ENCODE measurements around the gene TTC34.

TTC34 gene

GRCh38 chr1:2791027-2791760, 10.3 kb downstream of the TTC34 start:
- H3K4me1 ChIP-seq (ENCODE audit: control insufficient read depth in 1 of 2, insufficient read depth in 1 of 2, low read depth in 1 of 2, low read length in 1 of 2): peaks cover 0 to 10% of the 10 kb centered on the region in 2 experiments
- peaks cover 61% of the 10 kb centered on the region for H3K27me3 ChIP-seq
- no peak overlapping the region for H3K27ac ChIP-seq
- H3K4me3 ChIP-seq (ENCODE audit: low read depth in 1 of 2, low read length in 1 of 2): no peak overlapping the region
- peaks cover 6% of the 10 kb centered on the region for H3K9me3 ChIP-seq
- TF ChIP-seq, protein P1, sequence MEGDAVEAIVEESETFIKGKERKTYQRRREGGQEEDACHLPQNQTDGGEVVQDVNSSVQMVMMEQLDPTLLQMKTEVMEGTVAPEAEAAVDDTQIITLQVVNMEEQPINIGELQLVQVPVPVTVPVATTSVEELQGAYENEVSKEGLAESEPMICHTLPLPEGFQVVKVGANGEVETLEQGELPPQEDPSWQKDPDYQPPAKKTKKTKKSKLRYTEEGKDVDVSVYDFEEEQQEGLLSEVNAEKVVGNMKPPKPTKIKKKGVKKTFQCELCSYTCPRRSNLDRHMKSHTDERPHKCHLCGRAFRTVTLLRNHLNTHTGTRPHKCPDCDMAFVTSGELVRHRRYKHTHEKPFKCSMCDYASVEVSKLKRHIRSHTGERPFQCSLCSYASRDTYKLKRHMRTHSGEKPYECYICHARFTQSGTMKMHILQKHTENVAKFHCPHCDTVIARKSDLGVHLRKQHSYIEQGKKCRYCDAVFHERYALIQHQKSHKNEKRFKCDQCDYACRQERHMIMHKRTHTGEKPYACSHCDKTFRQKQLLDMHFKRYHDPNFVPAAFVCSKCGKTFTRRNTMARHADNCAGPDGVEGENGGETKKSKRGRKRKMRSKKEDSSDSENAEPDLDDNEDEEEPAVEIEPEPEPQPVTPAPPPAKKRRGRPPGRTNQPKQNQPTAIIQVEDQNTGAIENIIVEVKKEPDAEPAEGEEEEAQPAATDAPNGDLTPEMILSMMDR (IDR thresholded peaks at IDR 0.05): no peak
- no peaks in the 10 kb centered on the region for H3K36me3 ChIP-seq

- no peak overlapping the region for H3K27ac ChIP-seq
- H3K36me3 ChIP-seq: no peaks in the 10 kb centered on the region
- H3K4me1 ChIP-seq (ENCODE audit: control insufficient read depth in 1 of 2, insufficient read depth in 1 of 2, low read depth in 1 of 2, low read length in 1 of 2): peaks cover 0 to 10% of the 10 kb centered on the region in 2 experiments
- peaks cover 6% of the 10 kb centered on the region for H3K9me3 ChIP-seq
- TF ChIP-seq, protein P1 (IDR thresholded peaks at IDR 0.05): no peak
- peaks cover 61% of the 10 kb centered on the region for H3K27me3 ChIP-seq
- no peak overlapping the region for H3K4me3 ChIP-seq (ENCODE audit: low read depth in 1 of 2, low read length in 1 of 2)
Measured at GRCh38 chr1:2789986-2790581, 11.4 kb downstream of the TTC34 start.

- Histone ChIP-seq H3K4me3 (ENCODE audit: low read depth in 1 of 2, low read length in 1 of 2) (no peak overlapping the region), H3K4me1 (ENCODE audit: control insufficient read depth in 1 of 2, insufficient read depth in 1 of 2, low read depth in 1 of 2, low read length in 1 of 2) (peaks cover 0 to 10% of the 10 kb centered on the region in 2 experiments), H3K27me3 (peaks cover 61% of the 10 kb centered on the region), H3K9me3 (peaks cover 6% of the 10 kb centered on the region), H3K27ac (no peak overlapping the region), H3K36me3 (no peaks in the 10 kb centered on the region)
- TF ChIP-seq, protein P1 (IDR thresholded peaks at IDR 0.05): no peak
Measured at GRCh38 chr1:2789164-2789985, 12.1 kb downstream of the TTC34 start.

DNA sequence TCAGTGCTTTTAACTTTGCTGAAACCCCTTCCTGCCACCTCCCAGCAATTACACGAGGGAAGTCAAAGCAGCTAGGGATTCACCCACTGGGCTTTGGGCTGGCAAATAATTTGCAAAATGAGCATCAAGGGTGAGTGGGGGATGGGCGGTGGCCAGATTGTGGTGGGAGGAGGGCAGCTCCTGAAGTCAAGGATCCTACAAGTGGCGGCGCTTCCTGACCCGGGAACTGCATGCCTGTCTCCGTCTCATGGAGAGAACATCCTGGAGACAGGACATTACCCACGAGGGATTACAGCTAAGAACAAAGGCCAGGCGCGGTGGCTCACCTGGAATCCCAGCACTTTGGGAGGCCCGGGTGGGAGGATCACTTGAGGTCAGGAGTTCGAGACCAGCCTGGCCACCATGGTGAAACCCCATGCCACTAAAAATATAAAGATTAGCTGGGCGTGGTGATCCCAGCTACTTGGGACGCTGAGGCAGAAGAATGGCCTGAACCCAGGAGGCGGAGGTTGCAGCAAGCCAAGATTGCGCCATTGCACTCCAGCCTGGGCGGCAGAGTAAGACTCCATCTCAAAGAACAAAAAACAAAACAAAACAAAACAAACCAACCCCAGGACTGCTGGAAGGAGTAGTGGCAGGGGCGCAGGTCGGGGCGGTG, 12.9 kb downstream of the TTC34 start:
- TF ChIP-seq, protein P1 (IDR thresholded peaks at IDR 0.05): no peak
- H3K4me1 ChIP-seq (ENCODE audit: control insufficient read depth in 1 of 2, insufficient read depth in 1 of 2, low read depth in 1 of 2, low read length in 1 of 2): peaks cover 0 to 10% of the 10 kb centered on the region in 2 experiments

DNA sequence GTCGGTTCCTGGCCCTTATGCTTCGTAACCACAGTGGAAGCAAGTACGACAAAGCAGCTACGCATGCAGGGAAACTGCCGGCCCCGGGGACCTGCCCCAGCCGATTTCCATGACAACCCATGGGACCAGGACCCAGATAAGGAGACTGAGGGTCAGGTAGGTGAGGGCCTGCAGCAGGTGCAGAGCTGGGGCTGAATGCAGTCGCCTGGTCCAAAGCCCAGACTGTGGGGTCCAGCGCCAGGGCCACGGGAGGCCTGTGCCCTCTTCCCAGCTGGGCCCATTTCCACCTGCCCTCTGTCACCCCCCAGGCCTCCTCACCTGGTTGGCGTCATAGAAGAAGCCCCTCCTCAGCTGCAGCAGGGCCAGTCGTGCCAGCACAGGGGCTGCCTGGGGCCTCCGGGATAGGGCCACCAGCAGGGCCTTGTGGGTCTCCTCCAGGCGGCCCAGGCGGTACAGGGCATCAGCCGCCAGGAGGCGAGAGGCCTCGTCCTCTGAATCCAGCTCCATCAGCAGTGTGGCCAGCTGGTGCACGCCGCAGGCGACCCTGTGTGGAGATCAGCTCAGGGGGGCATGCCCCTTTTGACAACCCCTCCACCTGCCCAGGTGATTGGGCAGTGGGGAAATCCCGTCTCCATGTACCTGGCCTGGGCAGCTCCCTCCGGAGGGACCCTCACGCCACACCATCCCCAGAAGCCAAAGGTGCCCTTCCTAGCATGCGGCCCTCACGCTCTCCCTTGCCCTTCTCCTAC, 14.2 kb downstream of the TTC34 start:
- Histone ChIP-seq H3K27me3 (peaks cover 55% of the 10 kb centered on the region), H3K27ac (no peak overlapping the region), H3K36me3 (no peaks in the 10 kb centered on the region), H3K9me3 (no peaks in the 10 kb centered on the region), H3K4me1 (ENCODE audit: control insufficient read depth in 1 of 2, insufficient read depth in 1 of 2, low read depth in 1 of 2, low read length in 1 of 2) (peaks cover 0 to 10% of the 10 kb centered on the region in 2 experiments), H3K4me3 (ENCODE audit: low read depth in 1 of 2, low read length in 1 of 2) (no peak overlapping the region)
- TF ChIP-seq, protein P1 (IDR thresholded peaks at IDR 0.05): no peak

More for the DNA sequence above, 12.9 kb downstream of the TTC34 start:
- H3K4me3 ChIP-seq (ENCODE audit: low read depth in 1 of 2, low read length in 1 of 2): no peak overlapping the region
- H3K27me3 ChIP-seq: peaks cover 61% of the 10 kb centered on the region
- H3K36me3 ChIP-seq: no peaks in the 10 kb centered on the region
- peaks cover under 1% of the 10 kb centered on the region for H3K9me3 ChIP-seq
- no peak overlapping the region for H3K27ac ChIP-seq

Measured in neutrophil (primary cell).